ENCODE data around the gene DENND4C.
A peak's percentile ranks its signal among the peaks of the same experiment; 100 is the strongest.
"Not testable (repeated sequence)": the region's sequence is repeated elsewhere in the genome, so short reads cannot be mapped to it uniquely, and the experiment has no call there.

Gene DENND4C

GRCh38 chr9:19255821-19256220 lies 25.3 kb downstream of the DENND4C start:
- no peak for DNase-seq (ENCODE audit: low read depth)

GRCh38 chr9:19259665-19260255 lies 29.3 kb downstream of the DENND4C start:
- DNase-seq (ENCODE audit: low read depth); H3K4me3 ChIP-seq (ENCODE audit: low read depth, low read length): not testable (repeated sequence)

More at GRCh38 chr9:19255821-19256220, 25.3 kb downstream of the DENND4C start:
- no peak overlapping the region for H3K4me3 ChIP-seq (ENCODE audit: low read depth, low read length)

DNA sequence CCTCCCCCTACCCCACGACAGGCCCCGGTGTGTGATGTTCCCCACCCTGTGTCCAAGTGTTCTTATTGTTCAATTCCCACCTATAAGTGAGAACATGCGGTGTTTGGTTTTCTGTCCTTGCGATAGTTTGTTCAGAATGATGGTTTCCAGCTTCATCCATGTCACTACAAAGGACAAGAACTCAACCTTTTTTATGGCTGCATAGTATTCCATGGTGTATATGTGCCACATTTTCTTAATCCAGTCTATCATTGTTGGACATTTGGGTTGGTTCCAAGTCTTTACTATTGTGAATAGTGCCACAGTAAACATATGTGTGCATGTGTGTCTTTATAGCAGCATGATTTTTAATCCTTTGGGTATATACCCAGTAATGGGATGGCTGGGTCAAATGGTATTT lies 35.1 kb downstream of the DENND4C start:
- not testable (repeated sequence) for H3K4me3 ChIP-seq (ENCODE audit: low read depth, low read length); DNase-seq (ENCODE audit: low read depth)

GRCh38 chr9:19266778-19267384 lies 36.4 kb downstream of the DENND4C start:
- H3K4me3 ChIP-seq (ENCODE audit: low read depth, low read length); DNase-seq (ENCODE audit: low read depth): not testable (repeated sequence)

DNA sequence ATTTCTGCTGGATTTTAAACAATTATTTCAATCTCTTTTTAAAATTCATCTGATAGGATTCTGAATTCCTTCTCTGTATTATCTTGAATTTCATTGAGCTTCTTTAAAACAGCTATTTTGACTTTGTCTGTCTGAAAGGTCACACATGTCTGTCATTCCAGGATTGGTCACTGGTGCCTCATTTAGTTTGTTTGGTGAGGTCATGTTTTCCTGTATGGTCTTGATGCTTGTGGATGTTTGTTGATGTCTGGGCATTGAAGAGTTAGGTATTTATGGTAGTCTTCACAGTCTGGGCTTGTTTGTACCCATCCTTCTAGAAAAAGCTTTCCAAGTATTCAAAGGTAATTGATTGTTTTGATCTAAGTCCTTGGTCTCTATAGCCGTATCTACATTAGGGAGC lies 39.1 kb downstream of the DENND4C start:
- H3K4me3 ChIP-seq (ENCODE audit: low read depth, low read length) = no peak overlapping the region
- no peak for DNase-seq (ENCODE audit: low read depth)

DNA sequence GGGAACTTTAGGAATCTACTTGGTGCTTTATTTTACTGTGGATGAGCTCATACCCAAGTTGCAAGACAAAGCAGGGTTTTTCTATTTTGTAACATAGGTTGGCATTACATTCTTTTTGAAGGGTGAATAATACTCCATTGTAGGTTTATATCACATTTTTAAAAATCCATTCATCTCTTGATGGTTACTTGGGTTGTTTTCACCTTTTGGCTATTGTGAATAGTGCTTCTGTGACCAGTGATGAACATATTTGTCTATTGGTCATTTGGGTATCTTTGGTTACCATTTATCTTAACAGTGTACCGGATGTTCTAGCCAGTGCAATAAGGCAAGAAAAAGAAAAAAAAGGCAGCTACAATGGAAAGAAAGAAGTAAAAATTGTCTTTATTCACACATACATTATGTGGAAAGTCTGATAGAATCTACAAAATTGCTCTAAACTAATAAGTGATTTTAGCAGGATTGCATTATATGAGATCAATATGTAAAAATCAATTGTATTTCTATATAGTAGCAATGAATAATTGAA lies 40.0 kb downstream of the DENND4C start:
- no peak for DNase-seq (ENCODE audit: low read depth)

GRCh38 chr9:19271081-19271480 lies 40.6 kb downstream of the DENND4C start:
- H3K4me3 ChIP-seq (ENCODE audit: low read depth, low read length) = no peak overlapping the region
- no peak for DNase-seq (ENCODE audit: low read depth)

More for the DNA sequence above, 40.0 kb downstream of the DENND4C start:
- no peak overlapping the region for H3K4me3 ChIP-seq (ENCODE audit: low read depth, low read length)

DNA sequence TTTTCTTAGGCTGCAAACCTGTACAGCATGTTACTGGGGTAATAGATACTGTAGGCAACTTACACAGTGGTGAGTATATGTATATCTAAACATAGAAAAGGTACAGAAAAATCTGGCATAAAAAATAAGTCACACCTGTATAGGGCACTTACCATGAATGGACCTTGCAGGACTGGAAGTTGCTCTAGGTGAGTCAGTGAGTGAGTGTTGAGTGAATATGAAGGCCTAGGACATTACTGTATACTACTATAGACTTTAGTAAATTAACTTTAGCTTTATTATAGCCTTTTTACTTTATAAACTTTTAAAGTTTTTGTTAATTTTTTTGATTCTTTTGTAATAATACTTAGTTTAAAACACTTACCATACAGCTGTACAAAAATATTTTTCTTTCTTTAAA lies 51.3 kb downstream of the DENND4C start:
- no peak for DNase-seq (ENCODE audit: low read depth)
- H3K4me3 ChIP-seq (ENCODE audit: low read depth, low read length) = no peak overlapping the region

DNA sequence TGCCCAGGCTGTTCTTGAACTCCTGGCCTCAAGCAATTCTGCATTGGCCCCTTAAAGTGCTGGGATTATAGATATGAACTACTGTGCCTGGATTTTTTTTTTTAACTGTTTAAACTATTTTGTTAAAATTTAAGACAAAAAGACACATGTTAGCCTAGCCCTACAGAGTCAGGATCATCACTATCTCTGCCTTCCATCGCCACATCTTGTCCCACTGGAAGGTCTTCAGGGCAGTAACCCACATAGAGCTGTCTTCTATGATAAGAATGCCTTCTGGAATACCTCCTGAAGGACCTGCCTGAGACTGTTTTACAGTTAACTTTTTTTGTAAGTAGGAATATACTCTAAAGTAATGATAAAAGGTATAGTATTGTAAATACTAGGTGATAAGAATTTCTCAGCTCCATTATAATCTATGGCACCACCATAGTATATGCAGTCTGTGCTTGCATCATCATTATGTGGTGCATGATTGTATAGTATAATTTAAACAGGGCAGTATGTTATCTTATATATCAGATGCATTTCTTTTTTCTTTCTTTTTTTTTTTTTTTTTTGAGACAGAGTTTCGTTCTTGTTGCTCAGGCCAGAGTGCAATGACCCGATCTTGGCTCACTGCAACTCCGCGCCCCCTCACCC lies 52.7 kb downstream of the DENND4C start:
- H3K4me3 ChIP-seq (ENCODE audit: low read depth, low read length) = no peak overlapping the region
- no peak for DNase-seq (ENCODE audit: low read depth)

DNA sequence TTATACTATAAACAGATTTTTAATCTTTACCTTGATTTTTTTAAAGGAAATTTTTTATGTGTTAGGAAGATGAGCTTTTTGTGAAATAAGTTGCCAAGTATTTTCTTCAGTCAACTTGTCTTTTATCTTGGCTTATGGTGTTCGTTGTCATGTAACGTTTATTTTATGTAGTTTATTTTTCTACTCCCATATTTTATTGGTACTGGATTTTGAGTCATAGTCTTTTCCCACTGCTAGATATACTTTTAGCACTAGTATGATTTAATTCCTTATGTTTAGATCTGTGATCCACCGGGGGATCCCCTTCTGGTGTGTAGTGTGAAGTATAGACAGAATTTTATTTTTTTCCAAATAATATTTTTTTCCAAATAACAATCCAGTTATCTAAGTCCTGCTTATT lies 54.2 kb downstream of the DENND4C start:
- H3K4me3 ChIP-seq (ENCODE audit: low read depth, low read length) = no peak overlapping the region
- no peak for DNase-seq (ENCODE audit: low read depth)

DNA sequence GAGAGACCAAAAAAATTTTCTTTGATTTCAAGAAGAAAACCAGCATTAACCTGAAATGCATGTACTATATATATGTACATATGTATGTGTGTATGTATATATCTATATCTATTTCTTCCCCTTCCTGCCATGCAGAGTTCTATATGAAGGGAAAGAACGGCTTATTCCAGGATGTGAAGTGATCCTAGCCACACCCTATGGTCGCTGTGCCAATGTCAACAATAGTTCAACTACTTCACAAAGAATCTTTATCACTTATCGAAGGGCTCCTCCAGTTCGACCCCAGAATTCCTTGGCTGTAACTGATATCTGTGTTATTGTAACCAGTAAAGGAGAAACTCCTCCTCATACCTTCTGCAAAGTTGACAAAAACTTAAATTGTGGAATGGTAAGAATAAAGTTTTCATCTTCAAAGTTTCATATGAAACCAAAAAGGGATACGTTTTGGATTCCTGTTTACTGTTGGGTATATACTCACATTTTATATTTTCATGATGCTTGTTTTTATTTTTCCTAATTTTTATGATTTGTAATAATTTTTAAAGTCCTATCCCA lies 56.2 kb downstream of the DENND4C start:
- H3K4me3 ChIP-seq (ENCODE audit: low read depth, low read length) = no peak overlapping the region
- no peak for DNase-seq (ENCODE audit: low read depth)

DNA sequence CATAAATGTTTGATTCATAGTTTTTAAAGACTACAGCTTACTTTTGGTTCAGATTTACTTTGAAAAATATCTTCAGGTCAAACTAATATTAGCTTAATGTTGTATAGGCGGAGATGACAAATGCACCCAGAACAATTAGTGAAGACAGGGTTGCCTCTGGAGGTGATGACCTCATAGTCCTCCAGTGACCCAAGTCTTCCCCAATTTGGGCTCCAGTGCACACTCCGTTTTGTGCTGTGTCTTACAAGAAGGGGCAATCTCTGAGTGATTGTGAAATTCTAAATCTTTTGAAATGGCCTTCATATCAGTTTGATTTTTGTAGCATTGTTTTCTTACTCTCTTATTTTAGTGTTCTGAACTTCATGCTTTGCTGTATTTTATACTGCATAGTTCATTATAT lies 57.6 kb downstream of the DENND4C start:
- no peak for DNase-seq (ENCODE audit: low read depth)
- no peak overlapping the region for H3K4me3 ChIP-seq (ENCODE audit: low read depth, low read length)

GRCh38 chr9:19290103-19290502 lies 59.6 kb downstream of the DENND4C start:
- H3K4me3 ChIP-seq (ENCODE audit: low read depth, low read length) = no peak overlapping the region
- DNase-seq (ENCODE audit: low read depth) = no peak

DNA sequence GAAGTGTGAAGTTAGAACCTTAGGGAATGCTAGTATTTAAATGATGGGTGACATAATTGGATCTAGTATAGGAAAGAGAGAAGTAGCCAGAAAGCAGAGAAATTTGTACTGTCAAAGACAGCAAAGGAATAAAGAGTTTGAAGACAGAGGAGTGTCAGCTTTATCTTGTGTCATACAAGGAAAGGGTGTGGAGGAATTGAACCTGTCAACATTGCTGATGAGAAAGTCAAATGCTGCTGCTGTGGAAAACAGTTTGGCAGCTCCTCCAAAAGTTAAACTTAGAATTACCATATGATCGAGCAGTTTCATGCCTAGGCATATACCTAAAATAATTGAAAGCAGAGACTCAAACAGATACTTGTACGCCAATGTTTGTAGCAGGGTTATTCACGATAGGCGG lies 63.7 kb downstream of the DENND4C start:
- DNase-seq (ENCODE audit: low read depth) = no peak
- no peak overlapping the region for H3K4me3 ChIP-seq (ENCODE audit: low read depth, low read length)

DNA sequence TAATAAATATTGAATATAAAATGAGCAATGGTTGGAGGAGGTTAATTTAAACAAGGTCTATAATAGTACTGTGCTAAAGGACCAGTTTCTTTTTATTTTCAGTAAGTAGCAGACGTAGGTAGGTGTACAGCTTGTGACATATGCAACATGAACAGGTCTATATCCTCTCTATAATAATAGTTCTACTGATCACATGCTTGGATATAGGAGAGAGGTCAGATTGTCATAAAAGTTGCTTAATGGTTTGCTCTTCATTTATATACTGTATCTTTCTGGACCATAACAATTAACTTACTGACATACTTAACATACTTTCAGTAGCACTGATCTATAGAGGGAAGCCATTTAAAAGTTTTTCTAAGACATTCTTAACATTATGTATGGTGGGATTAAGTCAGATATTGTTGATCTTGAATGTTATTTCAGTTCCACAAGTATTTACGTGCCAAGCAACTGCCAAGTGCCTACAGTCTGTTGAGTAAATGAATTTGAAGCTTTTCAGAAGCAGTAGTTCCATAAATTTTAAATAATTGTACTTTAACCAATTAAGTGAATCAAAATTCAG lies 68.0 kb downstream of the DENND4C start:
- no peak overlapping the region for H3K4me3 ChIP-seq (ENCODE audit: low read depth, low read length)
- DNase-seq (ENCODE audit: low read depth) = no peak

- no peak overlapping the region for H3K4me3 ChIP-seq (ENCODE audit: low read depth, low read length)
- DNase-seq (ENCODE audit: low read depth) = no peak
Measured at GRCh38 chr9:19303216-19303615, 72.7 kb downstream of the DENND4C start.

DNA sequence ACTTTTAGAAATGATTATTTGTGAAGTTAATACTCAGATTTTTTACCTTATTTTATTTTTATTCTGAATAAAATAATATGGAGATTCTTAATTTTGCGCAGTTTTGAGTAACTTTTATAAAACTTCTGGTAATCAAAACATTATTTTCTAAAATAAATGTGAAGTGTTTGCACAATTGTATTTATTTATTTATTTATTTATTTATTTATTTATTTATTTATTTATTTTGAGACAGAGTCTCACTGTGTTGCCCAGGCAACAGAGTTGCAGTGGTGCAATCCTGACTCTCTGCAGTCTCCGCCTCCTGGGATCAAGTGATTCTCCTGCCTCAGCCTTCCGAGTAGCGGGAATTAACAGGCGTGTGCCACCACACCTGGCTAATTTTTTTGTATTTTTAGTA lies 76.1 kb downstream of the DENND4C start:
- no peak overlapping the region for H3K4me3 ChIP-seq (ENCODE audit: low read depth, low read length)
- DNase-seq (ENCODE audit: low read depth) = no peak

DNA sequence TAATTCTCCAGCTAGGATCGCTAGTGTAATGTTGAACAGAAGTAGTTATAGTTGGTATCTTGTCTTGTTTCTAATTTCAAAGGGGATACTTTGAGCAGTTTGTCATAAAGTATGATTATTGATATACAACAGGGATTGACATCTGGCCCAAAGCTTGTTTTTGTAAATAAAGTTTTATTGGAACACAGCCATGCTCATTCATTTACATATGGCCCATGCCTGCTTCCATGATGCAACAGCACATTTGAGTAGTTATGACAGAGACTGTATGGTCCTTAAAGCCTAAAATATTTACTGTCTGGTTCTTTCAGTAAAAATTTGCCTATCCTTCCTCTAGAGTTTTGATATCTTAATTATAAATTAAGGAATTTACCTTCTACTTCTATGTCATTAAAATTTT lies 79.8 kb downstream of the DENND4C start:
- H3K4me3 ChIP-seq (ENCODE audit: low read depth, low read length) = no peak overlapping the region
- DNase-seq (ENCODE audit: low read depth) = no peak

DNA sequence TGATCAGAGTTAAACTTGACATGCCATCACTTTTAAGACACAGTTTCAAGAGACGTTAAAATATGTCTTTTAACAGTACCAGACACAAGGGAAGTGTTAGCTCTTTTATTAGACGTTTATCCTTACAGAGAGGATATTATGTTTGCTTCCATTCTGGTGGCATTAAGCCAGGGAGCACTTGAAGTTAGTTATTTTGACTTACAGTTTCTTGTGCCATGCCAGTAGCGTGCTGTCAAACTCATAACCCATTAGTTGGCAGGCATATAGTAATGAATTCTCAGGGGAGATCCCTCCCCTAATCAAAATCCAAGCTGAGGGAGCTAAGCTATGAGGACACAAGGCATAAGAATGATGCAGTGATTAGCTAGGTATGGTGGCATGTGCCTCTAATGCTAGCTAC lies 83.1 kb downstream of the DENND4C start:
- H3K4me3 ChIP-seq (ENCODE audit: low read depth, low read length) = no peak overlapping the region
- no peak for DNase-seq (ENCODE audit: low read depth)

DNA sequence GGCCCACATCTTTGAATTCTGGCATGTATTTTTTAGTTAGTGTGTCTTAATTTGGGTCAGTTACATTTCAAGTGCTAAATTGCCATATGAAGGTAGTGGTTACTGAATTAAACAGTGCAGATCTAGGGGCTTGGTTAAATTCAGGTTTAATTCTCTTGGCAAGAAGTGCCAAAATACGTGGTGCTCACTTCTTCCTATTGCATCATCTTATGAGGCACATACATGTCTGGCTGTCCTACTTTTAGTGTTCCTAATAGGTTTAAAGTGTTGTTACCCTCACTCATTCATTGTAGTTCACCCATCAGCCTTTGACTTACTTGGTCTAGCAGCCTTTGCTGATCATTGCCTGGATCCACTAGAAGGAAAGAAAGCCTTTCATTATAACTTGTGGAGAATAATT lies 90.0 kb downstream of the DENND4C start:
- no peak overlapping the region for H3K4me3 ChIP-seq (ENCODE audit: low read depth, low read length)
- DNase-seq (ENCODE audit: low read depth) = peak; percentile 12

Measured in skeletal muscle cell (primary cell).